GM10248 (cell line): ENCODE data around the gene GNLY.

Source experiments
- CTCF ChIA-PET: fragments of 300-600 bp; sonication (Branson Sonifier 250); formaldehyde crosslinking; extraction: SDS; loops from one replicate; lab custom pipeline; 2021; ENCODE audit warnings: antibody characterized with exemption; lab: Yijun Ruan, JAX
- POLR2A ChIA-PET: fragments of 350-650 bp; sonication (Branson Sonifier 250); formaldehyde crosslinking; extraction: SDS; loops from one replicate; lab custom pipeline; 2020; ENCODE audit warnings: antibody characterized with exemption; lab: Yijun Ruan, JAX
- DNase-seq: peaks from one replicate; pipeline ENCODE4 v3.0.0; 2012; ENCODE audit errors: extremely low spot score
- CTCF ChIP-seq: IDR thresholded peaks from 2 replicates; pipeline ENCODE4 v1.5.1; 2012; ENCODE audit warnings: mild to moderate bottlenecking, low read depth; ENCODE audit errors: extremely low read depth, missing control alignments, control extremely low read depth

GNLY gene

GRCh38 chr2:85708641-85709040 lies 14.5 kb downstream of the GNLY start:
- DNase-seq, result no peak
- no peak for TF ChIP-seq CTCF
- ChIA-PET CTCF (interaction anchor here (1.2 to 8.8 kb wide), 10 partner anchors 10 to 103 kb away, joined by 4 to 128 read pairs (median 18); no protein-coding TSS in a partner anchor), POLR2A (no interaction called here)

- POLR2A ChIA-PET, result interaction anchor here (1.2 kb wide), 1 partner anchor 170 kb away, joined by 3 read pairs; the partner anchor contains the start of gene MAT2A
- DNase-seq, result no peak
- no peak for TF ChIP-seq CTCF
- CTCF ChIA-PET, result interaction anchor here (0.6 to 8.8 kb wide), 9 partner anchors 9 to 105 kb away, joined by 3 to 128 read pairs (median 27); no protein-coding TSS in a partner anchor
Measured at GRCh38 chr2:85709401-85709811, 15.2 kb downstream of the GNLY start.

GRCh38 chr2:85710687-85711577 lies 16.8 kb downstream of the GNLY start:
- no peak for TF ChIP-seq CTCF
- DNase-seq, result no peak
- POLR2A ChIA-PET, result no interaction called here
- CTCF ChIA-PET, result interaction anchor here (1.0 to 8.8 kb wide), 5 partner anchors 8 to 116 kb away, joined by 3 to 117 read pairs (median 5); no protein-coding TSS in a partner anchor

- ChIA-PET CTCF (interaction anchor here (1.0 to 8.8 kb wide), 8 partner anchors 8 to 116 kb away, joined by 3 to 117 read pairs (median 6); no protein-coding TSS in a partner anchor), POLR2A (no interaction called here)
- TF ChIP-seq CTCF, result no peak
- DNase-seq, result no peak
Measured at GRCh38 chr2:85711578-85712060, 17.5 kb downstream of the GNLY start.

GRCh38 chr2:85712336-85712735 lies 18.2 kb downstream of the GNLY start:
- POLR2A ChIA-PET, result no interaction called here
- CTCF ChIA-PET, result interaction anchor here (0.9 to 2.2 kb wide), 7 partner anchors 9 to 106 kb away, joined by 3 to 12 read pairs (median 4); no protein-coding TSS in a partner anchor
- no peak for TF ChIP-seq CTCF
- DNase-seq, result no peak

- no peak for DNase-seq
- ChIA-PET POLR2A (no interaction called here), CTCF (interaction anchor here (0.9 to 2.2 kb wide), 8 partner anchors 8 to 105 kb away, joined by 3 to 12 read pairs (median 6); no protein-coding TSS in a partner anchor)
- TF ChIP-seq CTCF, result no peak
Measured at GRCh38 chr2:85712849-85713612, 18.9 kb downstream of the GNLY start.
